AG04450 (cell line): ENCODE data around the gene PGAM1. TPM values are rescaled to one million over a fixed set of nuclear protein-coding genes. Genes with fewer than 3 reads are reported as not detected.

Source experiments
- CTCF ChIA-PET: fragments of 300-600, 350-600 bp; formaldehyde crosslinking; extraction: SDS; loops from one replicate; lab custom pipeline; 2022; ENCODE audit warnings: antibody characterized with exemption, inconsistent platforms; lab: Charles Lee
- POLR2A ChIA-PET: fragments of 350-600 bp; formaldehyde crosslinking; extraction: SDS; loops from one replicate; lab custom pipeline; 2021; ENCODE audit warnings: antibody characterized with exemption, inconsistent platforms; lab: Yijun Ruan, JAX
- DNase-seq: peaks from one replicate; pipeline ENCODE4 v3.0.0-alpha.2; 2011; ENCODE audit warnings: low read depth, low spot score
- H3K27ac ChIP-seq: one replicate; pipeline ENCODE4 v1.5.1; 2012; ENCODE audit warnings: low read depth, low read length, control low read depth
- H3K27me3 ChIP-seq: one replicate; pipeline ENCODE4 v1.6.0; 2012; ENCODE audit warnings: low read length; ENCODE audit not compliant: control insufficient read depth, insufficient read depth
- H3K4me3 ChIP-seq: 2 replicates; pipeline ENCODE4 v1.5.1; 2011; ENCODE audit warnings: mild to moderate bottlenecking, low read depth, low read length, control low read depth
- H3K9me3 ChIP-seq: 2 replicates; pipeline ENCODE4 v1.5.1; 2012; ENCODE audit warnings: low read length; ENCODE audit not compliant: control insufficient read depth, insufficient read depth
- CTCF ChIP-seq: IDR thresholded peaks from 2 replicates; pipeline ENCODE4 v1.5.1; 2011; ENCODE audit warnings: low read depth, low read length, control low read depth, inconsistent platforms
- polyA plus RNA-seq: library from polyadenylated mRNA; depleted of rRNA; stranded (reverse); fragments of >200 nt; gene quantifications from 2 replicates; pipeline ENCODE4 v1.2.3, GENCODE V29; 2011

The PGAM1 gene
- polyA plus RNA-seq, 1 experiment = 452 TPM

GRCh38 chr10:97388152-97388551, 37.8 kb upstream of the PGAM1 start:
- no peak for TF ChIP-seq CTCF
- ChIA-PET CTCF (interaction anchor here (1.4 kb wide), 1 partner anchor 12 kb away, joined by 5 read pairs; no protein-coding TSS in a partner anchor), POLR2A (no interaction called here)
- Histone ChIP-seq H3K9me3 (no peaks in the 10 kb centered on the region; the same call in 1 of the 2 replicates), H3K27me3 (no peaks in the 10 kb centered on the region), H3K27ac (no peak overlapping the region), H3K4me3 (no peak overlapping the region)
- DNase-seq = no peak

GRCh38 chr10:97390091-97390490, 35.9 kb upstream of the PGAM1 start:
- TF ChIP-seq CTCF = no peak
- no peaks in the 10 kb centered on the region for H3K9me3 ChIP-seq
- no peaks in the 10 kb centered on the region for H3K27me3 ChIP-seq
- DNase-seq = no peak
- H3K27ac ChIP-seq = no peak overlapping the region
- CTCF ChIA-PET = no interaction called here
- POLR2A ChIA-PET = no interaction called here
- H3K4me3 ChIP-seq = no peak overlapping the region

- no peak for TF ChIP-seq CTCF
- Histone ChIP-seq H3K9me3 (no peaks in the 10 kb centered on the region), H3K27me3 (no peaks in the 10 kb centered on the region), H3K27ac (no peak overlapping the region), H3K4me3 (no peak overlapping the region)
- CTCF ChIA-PET = no interaction called here
- POLR2A ChIA-PET = no interaction called here
- DNase-seq = no peak
These were observed 32.9 kb upstream of the PGAM1 start for GRCh38 chr10:97393034-97393573.

GRCh38 chr10:97396056-97396455, 29.9 kb upstream of the PGAM1 start:
- Histone ChIP-seq H3K4me3 (no peak overlapping the region), H3K9me3 (no peaks in the 10 kb centered on the region), H3K27ac (no peak overlapping the region), H3K27me3 (no peaks in the 10 kb centered on the region)
- no peak for TF ChIP-seq CTCF
- no peak for DNase-seq
- POLR2A ChIA-PET = no interaction called here
- CTCF ChIA-PET = no interaction called here

GRCh38 chr10:97399843-97400545, 26.0 kb upstream of the PGAM1 start:
- DNase-seq = peak; percentile 32
- Histone ChIP-seq H3K4me3 (peak overlapping the region; percentile 85), H3K27me3 (no peaks in the 10 kb centered on the region), H3K27ac (peak overlapping the region; percentile 77), H3K9me3 (no peaks in the 10 kb centered on the region)
- CTCF ChIA-PET = interaction anchor here (0.7 to 1.3 kb wide), 5 partner anchors 12 to 309 kb away, joined by 3 to 5 read pairs (median 3); no protein-coding TSS in a partner anchor
- POLR2A ChIA-PET = interaction anchor here (1.5 to 1.6 kb wide), 2 partner anchors 66 to 287 kb away, joined by 3 to 5 read pairs; partner anchors contain the start of genes AVPI1 and FRAT2
- no peak for TF ChIP-seq CTCF
